CD4-positive, alpha-beta T cell treated with Interleukin-10 for 1 hour (primary cell): ENCODE measurements around the gene CYP51A1.
"Not testable (repeated sequence)": the region's sequence is repeated elsewhere in the genome, so short reads cannot be mapped to it uniquely, and the experiment has no call there.

Experiments used
- DNase-seq: peaks from one replicate; pipeline ENCODE4 v3.0.0-alpha.2; 2020

Gene CYP51A1

GRCh38 chr7:92134271-92135051 is at the start of gene CYP51A1:
TSS of gene CYP51A1 (minus strand) at chr7:92134477. CDS start at chr7:92134364, 113 bp downstream.
- DNase-seq: peak; percentile 95

- peak; percentile 91 for DNase-seq
Observed at GRCh38 chr7:92178928-92179924, 44.9 kb upstream of the CYP51A1 start, which contains the start of gene LRRD1. TSS of gene LRRD1 (minus strand) at chr7:92179142. CDS start at chr7:92165202, 13,940 bp downstream.

GRCh38 chr7:92177362-92177761 is 43.1 kb upstream of the CYP51A1 start:
- DNase-seq: no peak

- not testable (repeated sequence) for DNase-seq
Observed at GRCh38 chr7:92169529-92169928, 35.3 kb upstream of the CYP51A1 start.

- no peak for DNase-seq
Observed at GRCh38 chr7:92161271-92161670, 27.0 kb upstream of the CYP51A1 start.

GRCh38 chr7:92158660-92159575 is 24.6 kb upstream of the CYP51A1 start:
- no peak for DNase-seq

- no peak for DNase-seq
Observed at GRCh38 chr7:92156990-92157389, 22.7 kb upstream of the CYP51A1 start.

GRCh38 chr7:92155108-92155739 is 20.9 kb upstream of the CYP51A1 start:
- DNase-seq: no peak

- no peak for DNase-seq
Observed at GRCh38 chr7:92150450-92151017, 16.3 kb upstream of the CYP51A1 start.

GRCh38 chr7:92149736-92150239 is 15.5 kb upstream of the CYP51A1 start:
- no peak for DNase-seq

- DNase-seq: not testable (repeated sequence)
Observed at GRCh38 chr7:92143192-92143880, 9.1 kb upstream of the CYP51A1 start.

- not testable (repeated sequence) for DNase-seq
Observed at GRCh38 chr7:92142791-92143190, 8.5 kb upstream of the CYP51A1 start.

- DNase-seq: no peak
Observed at GRCh38 chr7:92141161-92141560, 6.9 kb upstream of the CYP51A1 start.

- no peak for DNase-seq
Observed at GRCh38 chr7:92137557-92137956, 3.3 kb upstream of the CYP51A1 start.

- no peak for DNase-seq
Observed at GRCh38 chr7:92135052-92135889, 994 bp upstream of the CYP51A1 start.

- DNase-seq: peak; percentile 75
Observed at GRCh38 chr7:92133737-92134270, 473 bp downstream of the CYP51A1 start.

GRCh38 chr7:92133133-92133736 is 1.0 kb downstream of the CYP51A1 start:
- DNase-seq: no peak

- DNase-seq: no peak
Observed at GRCh38 chr7:92131764-92132330, 2.4 kb downstream of the CYP51A1 start.

GRCh38 chr7:92131093-92131492 is 3.2 kb downstream of the CYP51A1 start:
- DNase-seq: no peak
